Stimulated activated CD8-positive, alpha-beta memory T cell treated with anti-CD3 and anti-CD28 coated beads, Interleukin-15, amount 100 ng/mL, for 1 hour (primary cell): Measurements from ENCODE around the gene SOAT1.
A peak's percentile ranks its signal among the peaks of the same experiment; 100 is the strongest.
"Not testable (repeated sequence)": the region's sequence is repeated elsewhere in the genome, so short reads cannot be mapped to it uniquely, and the experiment has no call there.

Source experiments
- DNase-seq: peaks from one replicate; pipeline ENCODE4 v3.0.0-alpha.2; 2020; ENCODE audit warnings: low read depth

Gene SOAT1

GRCh38 chr1:179353546-179353945 is 59.9 kb downstream of the SOAT1 start:
- no peak for DNase-seq

DNA sequence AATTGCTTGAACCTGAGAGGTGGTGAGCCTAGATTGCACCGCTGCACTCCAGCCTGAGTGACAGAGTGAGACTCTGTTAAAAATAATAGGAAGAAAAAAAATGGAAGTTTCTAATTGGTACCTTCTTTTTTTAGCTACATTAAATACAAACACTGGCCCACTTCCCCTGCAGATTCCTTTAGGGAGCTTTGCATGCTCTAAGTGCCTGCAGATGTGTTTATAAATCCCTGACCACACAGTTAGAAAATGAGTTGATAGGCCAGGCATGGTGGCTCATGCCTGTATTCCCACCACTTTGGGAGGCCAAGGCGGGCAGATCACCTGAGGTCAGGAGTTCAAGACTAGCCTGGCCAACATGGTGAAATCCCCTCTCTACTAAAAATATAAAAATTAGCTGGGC is 68.0 kb downstream of the SOAT1 start:
- DNase-seq = not testable (repeated sequence)

DNA sequence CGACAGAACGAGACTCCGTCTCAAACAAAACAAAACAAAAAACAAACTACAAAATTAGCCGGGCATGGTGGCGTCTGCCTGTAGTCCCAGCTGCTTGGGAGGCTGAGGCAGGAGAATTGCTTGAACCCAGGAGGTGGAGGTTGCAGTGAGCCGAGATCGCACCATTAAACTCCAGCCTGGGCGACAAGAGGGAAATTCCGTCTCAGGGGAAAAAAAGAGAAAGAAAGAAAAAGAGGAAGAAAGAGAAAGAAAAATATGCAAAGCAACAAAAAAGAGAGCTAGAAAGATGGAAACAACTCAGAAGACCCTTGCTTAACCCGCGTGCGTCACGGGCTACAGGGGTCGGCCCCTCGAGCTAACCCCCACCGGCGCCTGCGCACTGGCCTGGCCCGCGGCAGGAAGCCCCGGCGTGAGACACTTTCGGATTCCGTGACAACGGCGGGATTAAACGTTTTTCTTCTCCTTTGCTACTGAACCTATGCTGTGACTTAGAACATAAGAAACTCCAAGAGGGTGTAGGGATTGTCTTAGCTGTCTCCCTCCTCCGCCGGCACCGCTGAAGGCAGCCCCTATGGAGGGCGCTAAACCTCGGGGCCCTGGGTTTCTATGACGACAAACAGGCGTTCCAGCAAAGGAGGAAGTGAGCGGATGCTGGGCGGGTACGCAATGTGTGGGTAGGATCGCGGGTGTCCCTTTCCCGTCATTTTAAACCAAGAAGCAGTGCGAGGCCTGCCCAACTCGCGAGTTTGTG is 71.9 kb downstream of the SOAT1 start, which contains the start of gene AXDND1:
Gene AXDND1, plus strand, starts transcription at position 630 of the 751 bp plus-strand sequence. CDS start 539 bp downstream, outside the sequence.
- DNase-seq = peak; percentile 83

DNA sequence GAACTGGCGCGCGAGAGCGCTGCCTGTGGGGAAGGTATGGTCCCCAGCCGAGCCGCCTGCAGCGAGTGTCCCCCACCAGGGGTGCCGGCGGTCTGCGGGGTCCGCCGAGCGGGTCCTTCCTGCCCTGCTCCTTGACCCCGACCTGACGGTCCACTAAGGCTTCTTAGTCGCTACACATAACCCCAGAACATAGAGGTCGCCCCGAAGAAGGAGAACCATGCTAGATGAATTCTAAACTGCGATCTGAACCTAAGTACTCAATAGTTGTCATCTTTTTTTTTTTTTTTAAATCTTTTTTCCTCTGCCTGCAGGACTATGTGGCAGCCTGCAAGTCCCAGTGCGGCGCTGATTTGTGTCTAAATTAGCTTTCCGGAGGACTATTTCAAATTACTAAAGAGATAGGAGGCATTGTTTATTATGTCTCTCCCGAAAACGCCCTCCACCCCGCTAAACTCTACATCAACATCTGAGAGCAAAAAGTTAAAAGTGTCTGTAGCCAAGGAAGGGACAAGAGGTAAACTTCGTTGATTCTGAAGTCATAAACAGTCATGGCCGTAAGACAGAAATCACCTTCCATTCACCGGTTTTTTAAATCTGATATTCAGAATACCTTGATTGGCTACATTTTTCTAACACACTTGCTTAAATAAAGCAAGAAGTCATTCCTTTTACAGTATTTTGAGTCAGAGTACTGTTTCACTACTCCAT is 72.7 kb downstream of the SOAT1 start:
- DNase-seq = no peak

- no peak for DNase-seq
Measured at GRCh38 chr1:179369751-179370341, 76.2 kb downstream of the SOAT1 start.

- DNase-seq = no peak
Measured at GRCh38 chr1:179372160-179372559, 78.6 kb downstream of the SOAT1 start.

DNA sequence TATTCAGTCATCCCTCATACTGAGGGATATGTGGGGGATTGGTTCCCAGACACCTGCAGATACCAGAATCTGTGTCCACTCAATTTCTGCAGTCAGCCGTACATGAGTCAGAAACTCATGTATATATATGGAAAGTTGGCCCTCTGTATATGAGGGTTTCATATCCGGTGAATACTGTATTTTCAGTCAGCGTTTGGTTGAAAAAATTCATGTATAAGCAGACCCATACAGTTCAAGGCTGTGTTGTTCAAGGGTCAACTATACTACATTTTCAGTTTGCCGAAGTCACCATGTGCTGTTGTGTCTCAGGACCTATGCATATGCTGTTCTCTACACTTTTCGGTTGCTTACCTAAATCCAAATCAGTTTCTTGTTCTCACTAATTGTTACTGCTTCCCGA is 82.6 kb downstream of the SOAT1 start:
- DNase-seq = no peak

GRCh38 chr1:179380299-179380698 is 86.7 kb downstream of the SOAT1 start:
- no peak for DNase-seq

GRCh38 chr1:179384027-179384426 is 90.4 kb downstream of the SOAT1 start:
- no peak for DNase-seq

DNA sequence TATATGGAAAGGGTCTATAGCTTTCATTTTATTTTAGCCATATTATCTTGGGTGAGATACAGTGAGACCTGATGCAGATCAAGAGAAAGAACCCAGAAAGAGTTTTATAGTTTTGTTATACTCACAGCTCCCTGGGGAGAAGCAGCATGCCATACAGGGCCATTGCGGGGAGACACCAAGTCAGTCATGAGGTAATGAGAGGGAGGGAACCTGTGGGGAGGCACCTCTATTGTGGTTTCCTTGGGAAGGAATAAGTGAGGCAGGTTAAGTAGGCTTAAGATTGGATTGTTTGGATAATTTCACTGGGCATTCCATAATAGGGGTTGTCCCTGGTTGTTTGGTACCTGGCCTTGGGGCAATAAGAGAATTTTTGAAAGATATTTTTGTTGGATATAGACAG is 91.9 kb downstream of the SOAT1 start:
- DNase-seq = no peak

- no peak for DNase-seq
Measured at GRCh38 chr1:179393721-179394120, 100.1 kb downstream of the SOAT1 start.

DNA sequence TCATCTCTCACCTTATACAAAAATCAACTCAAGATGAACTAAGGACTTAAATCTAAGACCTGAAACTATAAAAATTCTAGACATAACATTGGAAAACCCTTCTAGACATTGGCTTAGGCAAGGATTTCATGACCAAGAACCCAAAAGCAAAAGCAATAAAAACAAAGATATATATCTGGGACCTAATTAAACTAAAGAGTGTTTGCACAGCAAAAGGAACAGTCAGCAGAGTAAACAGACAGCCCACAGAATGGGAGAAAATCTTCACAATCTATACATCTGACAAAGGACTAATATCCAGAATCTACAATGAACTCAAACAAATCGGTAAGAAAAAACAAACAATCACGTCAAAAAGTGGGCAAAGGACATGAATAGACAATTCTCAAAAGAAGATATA is 105.8 kb downstream of the SOAT1 start:
- not testable (repeated sequence) for DNase-seq
